ENCODE data around the gene SKIC2.
"Not testable (repeated sequence)": the region's sequence is repeated elsewhere in the genome, so short reads cannot be mapped to it uniquely, and the experiment has no call there.

SKIC2 gene

DNA sequence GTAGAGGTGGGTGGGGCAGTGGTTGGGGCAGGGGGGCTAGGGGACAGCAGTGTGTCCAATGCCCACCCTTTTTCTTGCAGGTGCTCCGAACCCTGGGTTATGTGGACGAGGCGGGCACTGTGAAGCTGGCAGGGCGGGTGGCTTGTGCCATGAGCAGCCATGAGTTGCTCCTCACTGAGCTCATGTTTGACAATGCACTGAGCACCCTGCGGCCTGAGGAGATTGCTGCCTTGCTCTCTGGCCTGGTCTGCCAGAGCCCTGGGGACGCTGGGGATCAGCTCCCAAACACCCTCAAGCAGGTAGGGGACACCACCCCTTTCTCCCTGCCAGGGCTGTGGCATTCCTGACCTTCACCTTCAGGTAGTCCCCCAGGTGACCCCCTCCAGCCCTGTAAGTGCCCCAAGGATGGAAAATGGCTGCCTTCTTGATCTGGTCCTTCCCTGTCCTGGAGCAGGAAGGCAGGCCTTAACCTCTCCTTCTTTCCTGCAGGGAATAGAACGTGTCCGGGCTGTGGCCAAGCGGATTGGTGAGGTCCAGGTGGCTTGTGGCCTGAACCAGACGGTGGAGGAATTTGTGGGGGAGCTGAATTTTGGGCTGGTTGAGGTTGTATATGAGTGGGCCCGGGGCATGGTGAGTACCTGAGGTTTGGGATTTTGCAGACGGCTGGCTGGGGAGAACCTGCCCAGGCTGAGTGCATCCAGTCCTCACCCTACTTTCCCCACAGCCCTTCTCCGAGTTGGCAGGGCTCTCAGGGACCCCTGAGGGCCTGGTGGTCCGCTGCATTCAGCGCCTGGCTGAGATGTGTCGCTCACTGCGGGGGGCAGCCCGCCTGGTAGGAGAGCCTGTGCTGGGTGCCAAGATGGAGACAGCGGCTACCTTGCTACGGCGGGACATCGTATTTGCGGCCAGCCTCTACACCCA is 10.1 kb downstream of the SKIC2 start:
- DNase-seq (ENCODE audit: low read depth in 2 of 2, low spot score in 1 of 2), result no peak

DNA sequence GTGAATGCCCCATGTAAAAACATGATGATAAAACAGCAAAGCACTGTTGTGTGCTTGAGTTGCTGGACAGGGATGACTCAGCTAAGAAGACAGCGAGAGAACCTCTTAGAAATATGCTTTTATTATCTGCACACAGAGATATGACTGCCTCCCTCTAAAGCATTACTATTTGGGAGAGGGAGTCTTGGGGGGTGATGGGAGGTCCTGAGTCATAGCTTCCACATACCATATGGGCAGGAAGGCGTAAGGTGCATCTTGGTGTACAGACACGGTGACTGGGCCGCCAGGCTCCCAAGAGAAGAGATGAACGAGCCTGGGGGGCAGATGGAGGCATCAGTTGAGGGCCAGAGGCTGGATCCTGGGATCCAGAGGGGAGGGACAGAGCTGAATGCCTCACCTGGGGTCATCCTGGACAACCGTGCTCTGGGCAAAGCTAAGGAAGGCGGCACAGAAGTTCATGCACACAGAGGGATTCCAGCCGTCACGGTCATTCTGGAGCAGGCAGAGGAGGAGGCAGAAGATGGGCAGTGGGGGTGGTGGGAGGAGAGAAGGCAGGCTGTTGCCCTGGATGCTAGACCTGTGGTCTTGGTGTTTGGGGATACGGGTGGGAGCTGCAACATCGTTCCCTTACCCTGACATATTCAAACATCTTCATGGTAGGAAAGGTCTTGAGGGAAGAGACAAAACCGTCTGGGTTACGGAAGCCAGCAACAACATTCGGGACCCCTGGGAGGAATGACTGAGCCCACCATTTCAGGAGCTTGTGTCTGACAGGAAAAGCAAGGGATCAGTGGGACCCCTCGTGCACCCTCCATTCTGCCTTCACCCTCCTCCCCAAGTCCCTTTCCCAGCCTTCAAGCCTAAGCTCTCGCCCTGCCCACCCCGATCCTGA is 11.0 kb downstream of the SKIC2 start:
- no peak for DNase-seq (ENCODE audit: low read depth in 2 of 2, low spot score in 1 of 2)

GRCh38 chr6:31970604-31971271 is 11.8 kb downstream of the SKIC2 start:
- DNase-seq (ENCODE audit: low read depth in 2 of 2, low spot score in 1 of 2), result no peak

DNA sequence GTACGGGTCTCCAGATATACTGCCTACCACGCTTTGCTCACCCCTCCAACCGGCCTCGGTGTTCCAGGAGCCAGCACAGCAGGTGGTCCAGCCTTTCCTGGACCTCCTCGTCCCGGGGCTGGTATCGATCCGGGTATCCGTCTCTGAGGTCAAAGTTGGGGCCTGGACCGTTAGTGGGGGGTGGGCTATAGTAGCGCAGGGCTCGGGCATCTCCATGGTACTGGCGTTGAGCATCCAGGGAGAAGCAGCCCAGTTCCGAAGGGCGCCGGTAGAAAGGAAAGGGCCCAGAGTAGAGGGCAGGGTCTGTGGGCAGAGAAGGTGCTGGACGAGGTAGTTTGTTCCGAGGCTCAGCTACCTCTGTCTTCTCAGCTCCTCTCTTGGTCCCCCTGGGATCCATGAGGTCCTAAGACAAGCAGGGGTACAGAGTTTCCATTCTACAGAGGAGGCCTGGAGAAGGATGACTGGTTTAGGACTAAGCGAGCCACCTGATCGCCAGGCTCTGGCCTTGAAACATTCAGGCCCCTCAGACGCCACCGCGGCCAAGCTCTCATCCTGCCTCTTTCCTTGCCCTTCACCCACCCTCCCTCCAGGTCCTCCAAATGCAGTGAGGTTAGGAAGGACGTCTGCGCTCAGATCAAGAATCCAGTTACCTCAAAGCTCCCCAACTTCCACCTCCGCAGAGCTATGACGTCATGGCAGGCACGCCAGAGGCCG is 12.5 kb downstream of the SKIC2 start:
- DNase-seq (ENCODE audit: low read depth in 2 of 2, low spot score in 1 of 2), result no peak

DNA sequence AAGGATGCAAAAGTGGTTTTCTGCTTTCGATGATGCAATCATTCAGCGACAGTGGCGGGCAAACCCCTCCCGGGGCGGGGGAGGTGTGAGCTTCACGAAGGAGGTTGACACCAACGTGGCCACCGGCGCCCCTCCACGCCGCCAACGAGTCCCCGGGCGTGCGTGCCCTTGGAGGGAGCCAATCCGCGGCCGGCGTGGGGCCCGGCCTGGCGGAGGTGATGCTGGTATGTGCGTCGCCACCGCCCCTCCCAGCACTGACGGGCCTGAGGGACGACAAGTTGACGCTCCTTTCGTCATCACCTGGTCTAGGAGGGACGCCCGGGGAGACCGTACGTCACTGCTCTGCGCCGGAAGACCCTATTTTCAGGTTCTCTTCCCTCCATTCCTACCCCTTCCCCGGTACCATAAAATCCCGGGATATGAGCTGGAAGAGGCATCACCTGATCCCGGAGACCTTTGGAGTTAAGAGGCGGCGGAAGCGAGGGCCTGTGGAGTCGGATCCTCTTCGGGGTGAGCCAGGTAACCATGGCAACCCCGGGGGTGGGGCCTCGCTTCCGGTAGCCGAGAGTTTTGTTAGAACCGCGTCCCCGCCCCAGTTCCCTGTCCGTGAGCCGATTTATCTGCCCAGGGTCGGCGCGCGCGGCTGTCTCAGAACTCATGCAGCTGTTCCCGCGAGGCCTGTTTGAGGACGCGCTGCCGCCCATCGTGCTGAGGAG is 13.2 kb downstream of the SKIC2 start, which contains the start of gene DXO:
DXO (minus strand) TSS at position 146 of the 716 bp plus-strand sequence. CDS start 463 bp downstream, outside the sequence.
- DNase-seq (ENCODE audit: low read depth in 2 of 2, low spot score in 1 of 2), result peak; percentile 93 to 94

DNA sequence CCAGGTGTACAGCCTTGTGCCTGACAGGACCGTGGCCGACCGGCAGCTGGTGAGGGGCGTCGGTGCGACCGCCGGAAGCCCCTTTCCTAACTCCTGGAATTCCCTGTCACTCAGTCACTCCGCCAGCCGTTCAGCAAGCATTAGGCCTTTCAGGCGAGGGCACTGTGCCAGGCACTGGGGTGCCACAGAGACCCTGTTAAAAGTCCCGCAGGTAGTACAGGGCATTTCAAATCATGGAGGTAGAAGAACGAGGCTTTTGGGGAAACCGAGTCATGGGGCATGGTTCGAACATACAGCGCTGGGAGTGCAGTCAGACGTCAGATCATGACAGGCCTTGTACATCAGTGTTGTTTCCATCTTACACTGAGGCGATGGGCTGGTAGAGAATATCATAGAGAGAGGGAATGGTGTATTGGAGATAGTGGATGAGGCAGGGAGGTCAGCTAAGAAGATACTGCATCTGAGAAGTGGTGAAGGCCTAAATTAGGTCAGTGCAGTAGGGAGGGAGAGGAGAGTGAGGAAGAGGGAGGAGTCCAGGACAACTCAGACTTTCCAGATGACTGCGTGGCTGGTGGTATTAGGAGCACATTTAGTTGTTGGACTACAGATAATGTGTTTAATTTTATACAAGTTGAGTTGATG is 13.9 kb downstream of the SKIC2 start:
- DNase-seq (ENCODE audit: low read depth in 2 of 2, low spot score in 1 of 2), result no peak

DNA sequence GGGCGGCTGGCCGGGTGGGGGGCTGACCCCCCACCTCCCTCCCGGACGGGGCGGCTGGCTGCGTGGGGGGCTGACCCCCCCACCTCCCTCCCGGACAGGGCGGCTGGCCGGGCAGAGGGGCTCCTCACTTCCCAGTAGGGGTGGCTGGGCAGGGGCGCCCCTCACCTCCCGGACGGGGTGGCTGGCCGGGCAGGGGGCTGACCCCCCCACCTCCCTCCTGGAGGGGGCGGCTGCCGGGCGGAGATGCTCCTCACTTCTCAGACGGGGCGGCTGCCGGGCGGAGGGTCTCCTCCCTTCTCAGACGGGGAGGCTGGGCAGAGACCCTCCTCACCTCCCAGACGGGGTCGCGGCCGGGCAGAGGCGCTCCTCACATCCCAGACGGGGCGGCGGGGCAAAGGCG is 17.1 kb downstream of the SKIC2 start:
- not testable (repeated sequence) for DNase-seq (ENCODE audit: low read depth in 2 of 2, low spot score in 1 of 2)

GRCh38 chr6:31977816-31978431 is 18.9 kb downstream of the SKIC2 start:
- no peak for DNase-seq (ENCODE audit: low read depth in 2 of 2, low spot score in 1 of 2)

GRCh38 chr6:31978831-31979230 is 19.9 kb downstream of the SKIC2 start:
- no peak for DNase-seq (ENCODE audit: low read depth in 2 of 2, low spot score in 1 of 2)

DNA sequence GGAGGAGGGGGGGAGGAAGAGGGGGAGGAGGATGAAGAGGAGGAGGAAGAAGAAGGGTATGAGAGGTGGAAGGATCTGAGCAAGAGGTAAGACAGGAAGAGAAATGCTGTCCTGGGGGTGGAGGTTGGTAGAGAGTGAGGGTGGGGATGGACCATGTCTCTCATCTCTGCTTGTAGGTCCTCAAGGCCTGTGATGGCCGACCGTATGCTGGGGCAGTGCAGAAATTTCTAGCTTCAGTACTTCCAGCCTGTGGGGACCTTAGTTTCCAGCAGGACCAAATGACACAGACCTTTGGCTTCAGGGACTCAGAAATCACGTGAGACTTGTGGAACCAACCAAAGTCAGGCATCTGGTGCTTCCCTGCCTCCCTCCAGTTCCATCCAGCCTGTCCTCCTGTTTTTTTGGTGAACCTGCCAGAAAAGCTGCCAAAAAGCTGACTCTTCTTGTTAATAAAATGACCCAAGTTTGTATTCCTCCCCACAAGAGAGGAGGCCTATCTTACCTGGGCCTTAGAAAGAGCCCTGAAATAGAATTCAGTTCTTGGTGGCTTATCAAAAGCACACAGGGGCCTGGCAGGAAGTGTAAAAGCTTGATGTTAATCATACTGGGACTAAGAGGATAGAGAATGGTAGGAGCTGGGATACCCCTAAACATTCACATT is 20.4 kb downstream of the SKIC2 start:
- DNase-seq (ENCODE audit: low read depth in 2 of 2, low spot score in 1 of 2), result no peak

DNA sequence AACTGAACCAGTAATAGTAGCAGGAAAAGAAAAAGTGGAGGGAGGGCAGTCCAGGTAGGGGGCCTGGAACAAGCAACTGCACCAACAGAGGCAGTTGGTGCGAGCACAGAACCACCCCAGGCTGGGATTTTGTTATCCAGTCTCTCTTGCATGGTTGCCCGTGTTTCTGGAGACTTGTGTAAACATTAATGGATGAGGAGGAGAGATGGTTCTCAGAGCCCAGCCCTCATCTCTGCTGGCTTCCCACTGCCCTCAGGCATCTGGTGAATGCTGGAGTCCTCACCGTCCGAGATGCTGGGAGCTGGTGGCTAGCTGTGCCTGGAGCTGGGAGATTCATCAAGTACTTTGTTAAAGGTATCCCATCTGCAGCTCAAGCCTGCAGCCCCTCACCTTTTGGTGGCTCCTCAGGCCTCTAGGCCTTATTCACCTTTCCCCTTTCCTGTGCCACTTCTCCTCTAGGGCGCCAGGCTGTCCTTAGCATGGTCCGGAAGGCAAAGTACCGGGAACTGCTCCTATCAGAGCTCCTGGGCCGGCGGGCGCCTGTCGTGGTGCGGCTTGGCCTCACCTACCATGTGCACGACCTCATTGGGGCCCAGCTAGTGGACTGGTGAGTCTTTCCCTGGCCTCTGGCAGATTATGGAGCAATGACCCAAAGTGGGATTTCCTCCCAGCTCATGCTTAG is 21.4 kb downstream of the SKIC2 start:
- DNase-seq (ENCODE audit: low read depth in 2 of 2, low spot score in 1 of 2), result not testable (repeated sequence)

DNA sequence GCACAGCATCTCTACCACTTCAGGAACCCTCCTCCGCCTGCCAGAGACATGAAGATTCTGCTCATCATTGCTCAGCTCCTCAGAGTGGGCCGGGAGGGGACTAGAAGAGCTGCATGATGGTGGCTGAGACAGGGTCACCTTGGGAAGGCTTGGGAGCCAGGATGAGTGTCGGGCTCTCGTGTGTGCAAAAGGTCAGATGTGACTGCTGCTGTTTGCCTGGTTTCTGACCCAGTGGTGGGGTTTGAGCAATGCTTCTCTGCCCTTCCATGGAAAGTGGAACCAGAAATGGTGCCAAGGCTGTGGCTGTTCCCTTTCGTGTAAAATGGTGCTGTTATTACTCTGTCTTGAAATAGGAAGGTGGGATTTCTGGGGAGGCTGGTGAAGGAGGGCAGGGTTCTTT is 22.0 kb downstream of the SKIC2 start:
- DNase-seq (ENCODE audit: low read depth in 2 of 2, low spot score in 1 of 2), result not testable (repeated sequence)

GRCh38 chr6:31981744-31982143 is 22.8 kb downstream of the SKIC2 start, which contains the start of gene C4A:
C4A (plus strand) TSS chr6:31982057; CDS start chr6:31982108, 51 bp downstream.
- DNase-seq (ENCODE audit: low read depth in 2 of 2, low spot score in 1 of 2), result not testable (repeated sequence)

GRCh38 chr6:31989363-31989762 is 30.4 kb downstream of the SKIC2 start:
- DNase-seq (ENCODE audit: low read depth in 2 of 2, low spot score in 1 of 2), result not testable (repeated sequence)

DNA sequence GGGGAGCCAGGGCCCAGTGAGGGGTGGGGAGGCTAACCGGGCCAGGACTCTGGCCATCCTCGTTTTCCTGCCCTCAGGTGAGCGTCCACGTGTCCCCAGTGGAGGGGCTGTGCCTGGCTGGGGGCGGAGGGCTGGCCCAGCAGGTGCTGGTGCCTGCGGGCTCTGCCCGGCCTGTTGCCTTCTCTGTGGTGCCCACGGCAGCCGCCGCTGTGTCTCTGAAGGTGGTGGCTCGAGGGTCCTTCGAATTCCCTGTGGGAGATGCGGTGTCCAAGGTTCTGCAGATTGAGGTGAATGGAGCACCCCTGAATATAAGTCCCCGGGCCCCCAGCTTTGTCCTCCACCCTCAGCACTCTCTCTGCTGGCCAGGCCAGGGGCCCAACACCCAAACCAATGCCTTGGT is 35.4 kb downstream of the SKIC2 start:
- not testable (repeated sequence) for DNase-seq (ENCODE audit: low read depth in 2 of 2, low spot score in 1 of 2)

DNA sequence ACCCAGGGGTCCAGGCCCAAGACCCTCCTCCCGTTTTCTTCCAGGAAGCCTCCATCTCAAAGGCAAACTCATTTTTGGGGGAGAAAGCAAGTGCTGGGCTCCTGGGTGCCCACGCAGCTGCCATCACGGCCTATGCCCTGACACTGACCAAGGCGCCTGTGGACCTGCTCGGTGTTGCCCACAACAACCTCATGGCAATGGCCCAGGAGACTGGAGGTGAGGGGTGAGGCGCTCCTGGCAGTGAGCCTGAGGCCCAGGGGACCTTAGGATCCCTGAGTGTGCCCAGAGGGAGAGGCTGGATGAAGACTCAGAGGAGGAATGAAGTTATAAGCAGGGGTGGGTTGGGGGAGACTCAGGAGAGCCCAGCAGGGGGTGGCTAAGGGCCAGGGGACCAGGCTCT is 37.4 kb downstream of the SKIC2 start:
- not testable (repeated sequence) for DNase-seq (ENCODE audit: low read depth in 2 of 2, low spot score in 1 of 2)

- not testable (repeated sequence) for DNase-seq (ENCODE audit: low read depth in 2 of 2, low spot score in 1 of 2)
Measured at GRCh38 chr6:32002546-32003268, 43.7 kb downstream of the SKIC2 start.

Data from stimulated activated CD8-positive, alpha-beta memory T cell treated with anti-CD3 and anti-CD28 coated beads, Interleukin-4, amount 100 ng/mL, for 1 hour (primary cell).